HG02970 (cell line): ENCODE results near the gene DKK3.

Source experiments
- ATAC-seq: cut with Tn5 transposase; IDR thresholded peaks from one replicate; pipeline ENCODE4 v1.9.1; 2021; ENCODE audit warnings: mild to moderate bottlenecking, moderate library complexity, moderate number of reproducible peaks; ENCODE audit not compliant: unreplicated experiment, low FRiP score

Gene DKK3

GRCh38 chr11:11985016-11985715, 23.3 kb downstream of the DKK3 start:
- no peak for ATAC-seq

- ATAC-seq = no peak
These were observed 23.9 kb downstream of the DKK3 start for GRCh38 chr11:11984563-11984962.

GRCh38 chr11:11983427-11983826, 25.0 kb downstream of the DKK3 start:
- no peak for ATAC-seq

DNA sequence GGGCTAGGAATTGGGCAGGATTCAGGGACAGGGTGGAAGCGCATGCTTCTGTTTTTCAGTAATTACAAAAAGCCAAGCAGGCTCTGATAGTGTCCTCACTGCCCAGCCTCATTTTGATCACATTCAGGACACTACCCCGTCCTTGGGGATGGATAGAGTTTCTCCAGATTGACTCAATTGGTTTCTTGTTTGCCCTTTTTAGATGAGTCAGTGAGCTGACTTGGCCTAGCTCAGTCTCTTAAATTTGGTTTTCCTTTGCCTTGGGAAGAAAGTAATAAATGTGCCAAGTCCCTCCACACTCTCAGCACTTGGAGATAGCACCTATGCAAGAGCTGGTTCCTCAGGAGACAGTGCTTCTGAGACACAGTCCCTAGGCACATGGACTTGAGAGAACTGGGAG, 25.5 kb downstream of the DKK3 start:
- no peak for ATAC-seq

GRCh38 chr11:11982461-11982860, 26.0 kb downstream of the DKK3 start:
- no peak for ATAC-seq

DNA sequence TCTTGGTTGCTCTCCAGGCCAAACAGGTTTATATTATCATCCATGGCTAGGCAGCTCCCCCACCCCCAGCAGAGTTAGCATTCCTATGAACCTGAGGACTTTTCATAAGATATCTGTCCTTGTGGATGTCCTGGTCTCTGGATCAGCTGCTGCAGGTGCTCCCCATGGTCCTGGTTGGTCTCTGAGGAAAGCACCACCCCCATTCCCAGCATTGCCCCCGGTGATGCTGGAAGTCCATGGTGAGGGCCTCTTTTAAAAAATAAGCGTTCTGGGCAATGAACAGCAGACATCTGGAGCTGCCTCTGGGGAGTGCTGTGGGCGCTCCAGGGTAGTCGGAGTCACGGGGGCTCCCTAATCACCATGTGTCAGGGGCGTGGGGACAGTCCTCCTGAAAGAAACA, 26.6 kb downstream of the DKK3 start:
- ATAC-seq = no peak

GRCh38 chr11:11981364-11981763, 27.1 kb downstream of the DKK3 start:
- ATAC-seq = no peak

DNA sequence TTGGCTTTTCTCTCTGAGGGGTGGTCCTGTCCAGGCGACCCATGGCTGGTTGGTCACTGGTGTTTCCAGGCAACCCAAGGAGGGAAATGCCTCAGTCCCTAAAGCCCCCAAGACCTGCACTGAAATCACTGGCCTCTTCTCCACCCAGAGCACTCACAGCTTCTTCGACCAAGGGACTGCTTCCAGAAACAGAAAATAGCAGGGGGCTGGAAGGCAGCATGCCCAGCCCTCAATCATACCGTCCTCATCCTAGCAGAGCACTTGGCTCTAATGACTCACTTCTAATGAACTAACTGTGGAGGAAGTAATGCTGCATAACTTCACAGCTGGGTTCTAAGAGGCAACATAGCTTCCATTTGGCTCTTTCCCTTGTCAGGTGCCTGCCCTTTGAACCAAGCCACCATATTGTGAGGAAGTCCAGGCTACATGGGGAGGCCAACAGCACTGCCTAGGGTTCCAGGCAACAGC, 27.6 kb downstream of the DKK3 start:
- no peak for ATAC-seq

- ATAC-seq = no peak
These were observed 28.2 kb downstream of the DKK3 start for GRCh38 chr11:11980200-11980599.

DNA sequence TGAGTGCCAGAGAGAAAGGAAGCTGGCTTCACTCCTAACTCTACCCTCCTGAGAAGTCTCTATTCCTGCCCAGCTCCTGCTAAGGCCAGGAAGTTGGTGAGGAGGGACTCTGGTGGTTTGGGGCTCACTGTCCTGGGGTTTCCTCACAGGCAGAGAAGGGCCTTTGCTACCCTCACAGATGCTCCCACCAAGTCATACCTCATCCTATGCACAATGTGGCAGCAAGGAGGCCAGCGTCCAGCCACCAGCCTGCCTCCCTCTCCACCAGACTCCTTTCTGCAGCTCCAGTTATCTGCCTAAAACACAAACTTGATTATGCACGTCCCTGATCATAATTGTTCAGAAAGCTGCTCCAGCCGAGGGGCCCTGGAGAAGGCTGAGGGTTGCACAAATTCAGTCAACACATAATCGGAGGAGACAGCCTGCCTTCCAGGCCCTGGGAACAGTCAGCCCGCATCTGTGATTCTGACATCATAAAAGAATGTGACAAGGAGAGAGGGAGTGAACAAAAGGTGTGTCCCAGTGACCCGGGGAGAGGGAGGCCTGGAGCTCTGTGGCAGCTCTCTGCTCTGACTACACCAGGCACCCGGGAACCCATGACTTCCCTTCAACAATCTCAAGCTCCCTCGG, 28.8 kb downstream of the DKK3 start:
- no peak for ATAC-seq

DNA sequence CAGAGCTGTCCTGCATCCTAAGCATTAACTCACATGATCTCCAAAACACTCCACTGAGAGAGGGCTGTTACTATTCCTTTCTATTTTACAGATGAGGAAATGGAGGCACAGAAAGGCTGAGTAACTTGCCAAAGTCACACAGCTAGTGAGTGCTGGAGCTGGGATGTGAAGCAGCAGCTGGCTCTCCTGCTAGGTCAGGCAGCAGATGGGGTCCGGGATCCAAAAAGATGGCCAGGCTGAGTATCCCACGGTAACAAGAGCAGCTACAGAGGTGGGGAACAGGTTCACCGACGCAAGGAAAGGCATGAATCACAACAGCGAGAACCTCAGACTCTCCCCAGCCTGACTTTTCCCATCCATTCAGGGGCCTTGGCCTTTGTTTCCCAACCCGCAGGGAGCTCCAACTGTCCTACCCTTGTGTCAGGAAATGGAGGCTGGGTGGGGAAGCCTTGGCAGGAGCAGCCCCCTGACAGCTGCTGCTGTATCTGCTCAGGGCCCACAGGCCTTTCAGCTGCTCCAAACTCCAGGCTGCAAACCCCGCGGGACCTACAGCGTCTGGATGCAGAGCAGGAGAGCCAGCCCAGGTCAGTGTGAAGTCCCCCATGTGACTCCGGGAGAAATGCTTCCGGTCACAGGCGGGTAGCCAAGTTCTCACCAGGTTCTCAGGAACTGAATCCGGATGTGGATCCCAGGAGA, 29.5 kb downstream of the DKK3 start:
- no peak for ATAC-seq

DNA sequence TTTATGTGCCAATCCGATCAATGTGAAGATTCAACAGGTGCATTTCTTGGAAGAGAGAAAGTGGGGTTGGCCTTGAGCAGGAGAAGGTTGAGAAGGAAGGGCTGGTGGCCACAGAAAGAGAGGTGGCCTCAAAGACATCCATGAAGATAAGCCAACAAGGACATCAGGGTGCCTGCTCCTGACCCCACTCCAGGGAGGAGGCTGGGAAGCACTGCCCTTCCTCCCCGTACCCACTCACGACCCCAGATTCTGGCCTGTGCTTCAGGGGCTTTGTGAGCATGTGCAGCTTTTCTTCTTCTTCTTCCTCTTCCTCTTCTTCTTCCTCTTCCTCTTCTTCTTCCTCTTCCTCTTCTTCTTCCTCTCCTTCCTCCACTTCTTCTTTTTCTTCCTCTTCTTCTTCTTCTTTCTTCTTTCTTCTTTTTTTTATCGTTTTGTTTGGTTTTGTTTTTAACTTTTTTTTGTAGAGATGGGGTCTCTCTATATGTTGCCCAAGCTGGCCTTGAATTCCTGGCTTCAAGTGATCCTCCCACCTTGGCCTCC, 30.3 kb downstream of the DKK3 start:
- ATAC-seq = no peak

DNA sequence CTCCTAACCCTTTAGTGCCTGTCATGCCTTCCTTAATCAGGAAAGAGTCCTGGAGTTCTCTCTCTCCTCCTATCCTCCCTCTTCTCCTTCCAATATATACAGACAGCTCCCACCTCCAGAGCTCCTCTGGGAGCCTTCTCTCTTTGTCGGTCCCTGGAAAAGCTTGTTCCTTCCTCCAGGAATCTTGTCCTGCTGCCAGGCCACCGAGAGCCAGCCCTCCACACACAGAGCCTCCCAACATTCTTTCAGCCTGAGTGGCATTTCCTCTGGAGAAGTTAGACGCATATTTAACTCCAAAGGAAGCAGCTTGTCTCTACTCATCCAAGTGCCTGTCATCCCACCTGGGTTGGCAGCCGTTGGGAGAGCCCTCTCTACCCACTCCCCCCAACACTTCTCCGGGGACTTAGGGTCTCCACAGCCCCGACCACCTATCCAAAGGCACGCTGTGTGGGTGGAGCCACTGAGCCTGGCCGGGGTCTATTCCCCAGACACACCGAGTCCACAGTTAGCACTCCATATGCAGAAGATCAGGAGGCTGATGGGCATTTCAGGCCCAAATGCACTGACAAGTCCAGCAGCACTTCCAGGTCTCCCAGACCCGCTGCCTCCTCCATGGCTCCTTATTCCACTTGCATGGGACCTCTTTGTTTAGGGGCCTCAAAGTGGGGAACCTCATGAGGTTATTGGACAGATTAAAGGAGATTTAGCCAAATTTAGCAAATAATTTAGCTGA, 31.1 kb downstream of the DKK3 start:
- ATAC-seq = no peak

DNA sequence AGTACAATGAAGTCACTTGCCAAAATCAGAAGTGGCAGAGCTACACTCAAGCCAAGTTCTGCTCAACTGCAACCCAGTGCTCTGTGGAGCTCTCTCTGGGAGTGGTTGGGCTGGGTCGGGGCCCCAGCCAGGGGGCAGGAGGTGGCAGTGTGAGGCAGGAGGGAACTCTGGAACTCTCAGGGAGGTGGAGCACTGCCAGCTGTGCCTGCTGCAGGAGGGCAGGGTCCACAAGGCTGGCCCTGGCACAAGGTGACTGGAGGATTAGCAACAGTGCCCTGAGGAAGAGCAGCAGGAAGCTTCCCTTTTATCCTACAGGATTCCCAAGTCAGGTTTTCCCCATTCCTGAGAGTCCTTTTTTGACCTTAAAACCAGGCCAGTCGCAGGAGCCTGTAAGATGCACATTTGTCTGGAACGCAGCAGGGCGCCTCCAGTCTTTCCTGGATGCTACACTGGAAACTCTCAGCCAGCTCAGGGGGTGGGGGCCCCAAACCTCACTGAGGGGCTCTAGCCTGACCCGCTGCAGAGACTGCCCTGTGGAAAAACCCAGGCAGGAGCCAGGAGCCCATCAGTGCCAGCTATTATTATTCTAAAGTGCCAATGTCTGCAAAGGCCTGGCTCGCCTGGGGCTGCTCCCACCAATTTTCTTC, 31.8 kb downstream of the DKK3 start:
- no peak for ATAC-seq

GRCh38 chr11:11975201-11976092, 33.0 kb downstream of the DKK3 start:
- no peak for ATAC-seq

DNA sequence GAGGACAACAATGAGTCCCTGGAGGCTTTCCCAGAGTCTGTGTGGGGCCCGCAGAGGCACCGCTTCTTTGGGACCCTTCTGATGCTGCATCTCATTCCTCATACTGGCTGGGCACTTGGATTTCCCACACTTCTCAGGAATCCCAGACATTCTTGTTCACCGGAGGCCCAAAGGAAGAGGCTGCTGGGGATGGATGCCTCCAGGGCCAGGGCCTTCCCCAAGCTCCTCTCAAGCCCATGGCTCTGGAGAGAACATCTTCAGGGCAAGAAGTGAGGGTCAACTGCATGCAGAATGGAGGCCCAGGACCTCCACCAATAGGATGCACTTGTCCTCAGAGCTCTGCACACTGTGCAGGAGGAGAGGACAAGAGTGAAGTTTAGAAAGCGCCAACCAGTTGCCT, 34.6 kb downstream of the DKK3 start:
- ATAC-seq = no peak

DNA sequence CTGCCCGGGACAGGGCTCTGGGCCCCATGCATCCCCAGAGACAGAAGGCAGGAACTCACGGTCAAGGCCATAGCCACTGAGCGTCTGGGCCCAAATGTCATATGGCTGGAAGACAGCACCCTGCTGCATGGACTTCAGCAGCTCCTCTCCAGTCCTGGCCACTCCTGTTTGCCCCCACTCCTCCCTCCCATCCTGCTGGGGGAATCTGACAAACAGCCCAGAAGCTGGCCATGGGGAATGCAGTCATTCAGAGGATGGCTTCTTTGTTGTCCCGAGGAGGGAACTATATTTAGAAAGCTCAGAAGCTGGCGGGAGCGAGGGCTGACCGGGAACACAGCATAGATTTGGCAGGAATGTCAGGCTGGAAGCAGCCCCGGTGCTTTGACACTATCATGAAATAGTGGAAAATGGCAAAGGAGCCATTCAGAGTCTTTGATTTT, 35.0 kb downstream of the DKK3 start:
- no peak for ATAC-seq

- ATAC-seq = no peak
These were observed 35.6 kb downstream of the DKK3 start for GRCh38 chr11:11972730-11973341.
